ENCODE results near the gene IGFL4. TPM values are rescaled to one million over a fixed set of nuclear protein-coding genes. Genes with fewer than 3 reads are reported as not detected.

IGFL4 gene
- total RNA-seq, 2 experiments from 2014 or later = not detected

GRCh38 chr19:45994998-45995714 is 45.6 kb downstream of the IGFL4 start, which contains the start of gene CCDC61:
CCDC61 (plus strand) TSS chr19:45995467; CDS start chr19:46003019, 7,552 bp downstream.
- CTCF ChIA-PET = interaction anchor here (1.0 to 1.8 kb wide), 10 partner anchors 11 to 270 kb away, joined by 3 to 14 read pairs (median 4); partner anchors contain the start of genes IRF2BP1 and SIX5
- no peaks in the 10 kb centered on the region for H3K36me3 Mint-ChIP-seq (ENCODE audit: low read depth)
- H3K27ac Mint-ChIP-seq = no peak within 1 kb of the TSS
- POLR2A ChIA-PET = interaction anchor here (0.7 to 2.2 kb wide), 5 partner anchors 15 to 359 kb away, joined by 3 to 13 read pairs (median 4); partner anchors contain the start of gene IRF2BP1
- H3K4me1 Mint-ChIP-seq (ENCODE audit: low read depth) = peaks cover 32% of the 10 kb centered on the region
- H3K4me3 Mint-ChIP-seq = no peak within 1 kb of the TSS
- TF ChIP-seq CTCF (IDR thresholded peaks at IDR 0.05) = no peak
- peak; percentile 98 for ATAC-seq
- peak; percentile 97 for DNase-seq
- peaks cover 2% of the 10 kb centered on the region for H3K27me3 Mint-ChIP-seq
- intact Hi-C loops (cut with micrococcal nuclease) = no loop called here
- H3K9me3 Mint-ChIP-seq = no peaks in the 10 kb centered on the region

DNA sequence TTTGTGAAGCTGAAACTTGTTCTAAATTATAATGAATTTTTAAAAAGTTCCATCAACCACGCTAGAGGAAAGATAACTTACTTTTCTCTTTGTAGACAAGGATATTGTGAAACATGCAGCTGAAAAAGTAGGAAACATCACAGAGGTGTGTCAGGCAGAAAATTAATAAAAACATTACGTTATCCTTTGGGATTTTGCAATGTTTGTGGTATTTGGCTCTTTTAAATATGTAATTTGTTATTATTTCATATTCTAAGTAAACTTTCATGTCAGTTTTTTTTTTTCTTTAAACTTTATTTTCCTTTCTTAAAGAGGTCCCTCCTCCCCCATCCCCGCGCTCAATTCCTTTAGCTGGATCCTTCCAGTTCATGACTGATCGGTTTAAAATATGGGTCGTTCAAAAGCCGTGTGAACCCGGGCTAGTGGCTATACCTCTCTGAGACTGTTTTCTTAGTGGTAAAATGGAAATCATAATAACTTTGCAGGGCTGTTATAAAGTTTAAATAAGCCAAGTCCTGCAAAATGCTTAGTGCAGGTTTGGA is 46.3 kb downstream of the IGFL4 start:
- CTCF ChIA-PET = interaction anchor here (1.0 to 1.8 kb wide), 11 partner anchors 11 to 270 kb away, joined by 3 to 14 read pairs (median 3); partner anchors contain the start of genes IRF2BP1, MYPOP and SIX5
- DNase-seq (no peak), ATAC-seq (peak; percentile 2)
- intact Hi-C loops (cut with micrococcal nuclease) = no loop called here
- Mint-ChIP-seq H3K36me3 (ENCODE audit: low read depth) (no peaks in the 10 kb centered on the region), H3K4me1 (ENCODE audit: low read depth) (peaks cover 25% of the 10 kb centered on the region), H3K4me3 (no peak overlapping the region), H3K27ac (no peak overlapping the region), H3K27me3 (peaks cover 6% of the 10 kb centered on the region), H3K9me3 (no peaks in the 10 kb centered on the region)
- TF ChIP-seq CTCF (IDR thresholded peaks at IDR 0.05) = no peak
- POLR2A ChIA-PET = interaction anchor here (2.2 kb wide), 1 partner anchor 109 kb away, joined by 13 read pairs; the partner anchor contains the start of gene IRF2BP1

GRCh38 chr19:45990113-45990728 is 50.6 kb downstream of the IGFL4 start:
- Mint-ChIP-seq H3K36me3 (ENCODE audit: low read depth) (no peaks in the 10 kb centered on the region), H3K4me3 (no peak overlapping the region), H3K4me1 (ENCODE audit: low read depth) (peaks cover 2% of the 10 kb centered on the region), H3K27ac (no peak overlapping the region), H3K9me3 (no peaks in the 10 kb centered on the region), H3K27me3 (peaks cover 9% of the 10 kb centered on the region)
- no peak for TF ChIP-seq CTCF (IDR thresholded peaks at IDR 0.05)
- DNase-seq (no peak), ATAC-seq (no peak)
- intact Hi-C loops (cut with micrococcal nuclease) = no loop called here
- CTCF ChIA-PET = no interaction called here
- POLR2A ChIA-PET = no interaction called here

Small RNAs within 50 kb of the gene (microRNA-seq; reads per million reads assigned to microRNA genes)
- 325 reads per million, percentile 80 among the genes with 10 or more reads in this experiment for gene MIR769 (ENCODE audit: borderline microRNAs expressed, borderline replicate concordance)

Other genes starting within 250 kb of the IGFL4 start
- gene DMWD, start 248.2 kb downstream of the IGFL4 start, total RNA-seq = 10 to 100 TPM; 23.5 to 26.0 TPM
- gene RSPH6A, start 225.7 kb downstream of the IGFL4 start, total RNA-seq = under 1 TPM; 0.41 to 0.63 TPM
- gene SYMPK, start 177.9 kb downstream of the IGFL4 start, total RNA-seq = 100 to 1,000 TPM in 1 of 2 experiments, 10 to 100 TPM in 1; 96.8 to 114 TPM
- gene FOXA3, start 176.7 kb downstream of the IGFL4 start, total RNA-seq = under 1 TPM in 1 of 2 experiments, not detected in 1; 0.36 TPM
- gene IRF2BP1, start 154.9 kb downstream of the IGFL4 start, total RNA-seq = 10 to 100 TPM; 15.3 to 17.2 TPM
- gene MYPOP, start 138.4 kb downstream of the IGFL4 start, total RNA-seq = 1 to 10 TPM; 4.1 to 5.0 TPM
- not detected for gene NANOS2, start 126.2 kb downstream of the IGFL4 start, total RNA-seq
- gene NOVA2, start 67.1 kb downstream of the IGFL4 start, total RNA-seq = not detected
- 10 to 100 TPM; 26.9 to 29.2 TPM for gene CCDC61, start 45.5 kb downstream of the IGFL4 start, total RNA-seq
- gene PGLYRP1, start 17.9 kb downstream of the IGFL4 start, total RNA-seq = not detected
- gene IGFL3, start 83.7 kb upstream of the IGFL4 start, total RNA-seq = not detected
- gene IGFL2, start 107.2 kb upstream of the IGFL4 start, total RNA-seq = not detected
- gene IGFL1, start 188.7 kb upstream of the IGFL4 start, total RNA-seq = not detected